ENCODE data around the gene UBTF. TPM values are rescaled to one million over a fixed set of nuclear protein-coding genes. Genes with fewer than 3 reads are reported as not detected.

Gene UBTF
- total RNA-seq, 4 donors from 2014 or later, result 65.7 to 71.9 (median 69.3) TPM

DNA sequence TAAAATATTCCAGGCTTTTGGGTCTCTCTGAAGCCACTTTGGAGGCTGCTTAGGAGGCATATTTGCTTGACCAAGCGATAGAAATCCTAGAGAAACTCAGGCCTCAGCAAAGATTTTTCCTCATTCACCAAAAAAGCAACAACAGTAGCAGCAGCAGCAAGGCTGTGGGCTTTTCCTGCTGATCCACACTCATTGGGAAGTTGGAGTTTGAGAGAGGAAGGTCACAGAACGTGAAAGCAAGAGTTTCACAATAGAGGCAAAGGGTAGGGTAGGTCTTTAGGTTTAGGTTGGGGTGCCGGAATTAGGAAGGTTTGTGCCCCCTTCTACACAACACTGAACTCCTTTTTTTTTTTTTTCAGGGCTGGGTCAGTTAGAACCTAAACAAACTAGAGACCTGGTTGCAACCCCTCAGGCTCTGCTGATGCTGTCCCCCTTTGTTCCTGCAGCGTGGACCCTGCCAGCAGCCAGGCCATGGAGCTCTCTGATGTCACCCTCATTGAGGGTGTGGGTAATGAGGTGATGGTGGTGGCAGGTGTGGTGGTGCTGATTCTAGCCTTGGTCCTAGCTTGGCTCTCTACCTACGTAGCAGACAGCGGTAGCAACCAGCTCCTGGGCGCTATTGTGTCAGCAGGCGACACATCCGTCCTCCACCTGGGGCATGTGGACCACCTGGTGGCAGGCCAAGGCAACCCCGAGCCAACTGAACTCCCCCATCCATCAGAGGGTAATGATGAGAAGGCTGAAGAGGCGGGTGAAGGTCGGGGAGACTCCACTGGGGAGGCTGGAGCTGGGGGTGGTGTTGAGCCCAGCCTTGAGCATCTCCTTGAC, 30.7 kb downstream of the UBTF start:
- Histone ChIP-seq H3K36me3 (peaks cover under 1 to 51% (median 8%) of the 10 kb centered on the region in 3 donors), H3K27ac (peak overlapping the region in 2 of 4 donors; percentile 98 to 100), H3K9me3 (no peaks in the 10 kb centered on the region), H3K4me1 (peaks cover 0 to 58% (median 16%) of the 10 kb centered on the region in 4 donors), H3K27me3 (no peaks in the 10 kb centered on the region), H3K4me3 (no peak overlapping the region)
- WGBS, 2 donors, result 84 to 85% methylated on average over 12 of the region's 12 CpGs
- no peak for DNase-seq (ENCODE audit: low spot score in 2 of 2)
- no peak for TF ChIP-seq EP300 (IDR thresholded peaks at IDR 0.05)

DNA sequence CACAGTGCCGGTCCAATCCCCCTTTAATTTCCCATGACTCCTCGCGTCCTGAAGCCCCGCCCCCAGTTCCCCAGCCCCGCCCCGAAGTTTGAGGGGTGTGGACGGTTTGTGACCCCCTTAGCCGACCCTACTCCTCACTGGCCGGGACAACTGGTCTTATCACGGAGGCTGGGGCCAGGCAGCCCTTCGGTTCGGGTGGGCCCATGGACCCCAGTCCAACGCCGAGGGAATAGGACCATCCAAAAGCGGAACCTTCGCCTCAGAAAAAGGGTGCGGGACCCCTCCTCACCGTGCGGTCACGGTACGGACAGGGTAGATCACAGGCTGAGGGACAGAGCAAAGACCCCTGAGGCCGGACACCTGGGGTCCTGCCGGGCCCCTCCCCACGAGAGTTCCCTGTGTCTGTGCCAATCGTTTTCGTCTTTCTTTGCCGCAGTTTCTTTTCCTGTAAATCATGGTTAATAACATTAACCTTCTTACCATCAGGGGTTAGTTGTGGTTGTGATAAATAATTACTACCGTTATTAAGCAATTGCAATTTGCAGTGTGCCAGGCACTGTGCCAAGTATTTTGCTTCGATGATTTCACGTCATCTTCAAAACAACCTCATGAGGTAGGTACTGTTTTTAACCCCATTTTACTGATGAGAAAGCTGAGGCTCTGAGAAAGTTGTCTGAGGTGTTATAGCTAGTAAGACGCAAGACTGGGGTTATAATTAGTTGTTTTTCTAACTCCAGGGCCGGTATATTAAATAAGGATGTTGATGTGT, 32.2 kb downstream of the UBTF start:
- H3K27ac ChIP-seq, result peak overlapping the region; percentile 97 to 100 (median 98)
- H3K4me1 ChIP-seq, result peaks cover 0 to 49% (median 16%) of the 10 kb centered on the region in 4 donors
- peak overlapping the region; percentile 75 to 95 (median 86) for H3K4me3 ChIP-seq
- peaks cover 0 to 43% (median 0%) of the 10 kb centered on the region in 3 donors for H3K36me3 ChIP-seq
- no peaks in the 10 kb centered on the region for H3K27me3 ChIP-seq
- 2% methylated on average over 28 of the region's 32 CpGs for WGBS, 2 donors
- H3K9me3 ChIP-seq, result no peaks in the 10 kb centered on the region
- no peak for DNase-seq (ENCODE audit: low spot score in 2 of 2)
- TF ChIP-seq POLR2A (IDR thresholded peaks at IDR 0.05) (no peak), EP300 (IDR thresholded peaks at IDR 0.05) (no peak)
- TF ChIP-seq, protein P1, sequence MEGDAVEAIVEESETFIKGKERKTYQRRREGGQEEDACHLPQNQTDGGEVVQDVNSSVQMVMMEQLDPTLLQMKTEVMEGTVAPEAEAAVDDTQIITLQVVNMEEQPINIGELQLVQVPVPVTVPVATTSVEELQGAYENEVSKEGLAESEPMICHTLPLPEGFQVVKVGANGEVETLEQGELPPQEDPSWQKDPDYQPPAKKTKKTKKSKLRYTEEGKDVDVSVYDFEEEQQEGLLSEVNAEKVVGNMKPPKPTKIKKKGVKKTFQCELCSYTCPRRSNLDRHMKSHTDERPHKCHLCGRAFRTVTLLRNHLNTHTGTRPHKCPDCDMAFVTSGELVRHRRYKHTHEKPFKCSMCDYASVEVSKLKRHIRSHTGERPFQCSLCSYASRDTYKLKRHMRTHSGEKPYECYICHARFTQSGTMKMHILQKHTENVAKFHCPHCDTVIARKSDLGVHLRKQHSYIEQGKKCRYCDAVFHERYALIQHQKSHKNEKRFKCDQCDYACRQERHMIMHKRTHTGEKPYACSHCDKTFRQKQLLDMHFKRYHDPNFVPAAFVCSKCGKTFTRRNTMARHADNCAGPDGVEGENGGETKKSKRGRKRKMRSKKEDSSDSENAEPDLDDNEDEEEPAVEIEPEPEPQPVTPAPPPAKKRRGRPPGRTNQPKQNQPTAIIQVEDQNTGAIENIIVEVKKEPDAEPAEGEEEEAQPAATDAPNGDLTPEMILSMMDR (IDR thresholded peaks at IDR 0.05), result no peak

DNA sequence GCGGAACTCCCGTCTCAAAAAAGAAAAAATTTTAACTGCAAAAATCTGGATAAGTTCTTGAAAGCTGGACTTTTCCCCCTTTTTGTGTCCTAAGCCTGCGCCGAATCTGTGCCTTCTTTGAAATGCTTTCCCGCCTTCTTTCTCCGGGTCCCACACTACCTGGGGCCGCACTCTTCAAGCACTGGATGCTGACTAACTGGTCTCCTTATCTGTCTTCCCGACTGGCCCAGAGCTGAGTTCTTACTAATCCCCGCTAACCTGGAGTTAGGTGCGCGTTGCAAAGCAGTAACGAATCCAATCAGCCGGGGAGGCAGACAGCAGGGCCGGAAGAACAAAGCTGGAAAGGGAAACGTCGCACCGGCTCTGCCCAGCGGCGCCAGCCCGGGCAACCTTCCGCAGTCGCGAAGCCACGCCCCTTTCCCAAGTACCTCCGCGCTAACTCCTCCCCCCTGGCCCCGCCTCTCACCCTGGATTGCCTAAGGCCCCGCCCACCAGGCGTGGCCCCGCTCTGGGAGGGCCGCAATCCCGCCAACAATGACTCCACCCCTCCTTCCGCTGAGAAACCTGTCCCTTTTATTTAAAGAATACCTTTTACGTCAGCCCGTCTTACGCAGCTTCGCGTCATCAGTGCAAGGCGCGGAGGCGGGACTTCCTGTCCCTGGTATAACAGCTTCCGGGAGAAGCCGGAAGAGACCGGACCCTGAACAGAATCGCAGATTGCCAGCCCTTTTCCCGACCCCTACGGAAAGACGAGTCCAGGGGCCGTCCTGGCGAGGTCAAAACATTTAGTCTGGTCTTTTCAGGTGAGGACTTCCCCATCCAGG, 33.0 kb downstream of the UBTF start, which contains the start of gene TMUB2:
Gene TMUB2, plus strand, starts transcription at position 666 of the 824 bp plus-strand sequence. CDS start 737 bp downstream, outside the sequence.
- Histone ChIP-seq H3K36me3 (peaks cover 0 to 43% (median 0%) of the 10 kb centered on the region in 3 donors), H3K27ac (peak within 1 kb of the TSS; percentile 97 to 100 (median 98)), H3K27me3 (no peaks in the 10 kb centered on the region), H3K4me3 (peak within 1 kb of the TSS; percentile 75 to 95 (median 86)), H3K4me1 (peaks cover 0 to 42% (median 16%) of the 10 kb centered on the region in 4 donors), H3K9me3 (no peaks in the 10 kb centered on the region)
- 0 to 1% methylated on average over 41 to 48 of the region's 50 CpGs for WGBS, 2 donors
- DNase-seq (ENCODE audit: low spot score in 2 of 2), result peak; percentile 99
- peak; percentile 81 to 98 for TF ChIP-seq EP300 (IDR thresholded peaks at IDR 0.05)
- TF ChIP-seq POLR2A (IDR thresholded peaks at IDR 0.05), result peak in 1 of 2 donors; percentile 77
- TF ChIP-seq, protein P1 (IDR thresholded peaks at IDR 0.05), result peak in 1 of 5 experiments; percentile 12

DNA sequence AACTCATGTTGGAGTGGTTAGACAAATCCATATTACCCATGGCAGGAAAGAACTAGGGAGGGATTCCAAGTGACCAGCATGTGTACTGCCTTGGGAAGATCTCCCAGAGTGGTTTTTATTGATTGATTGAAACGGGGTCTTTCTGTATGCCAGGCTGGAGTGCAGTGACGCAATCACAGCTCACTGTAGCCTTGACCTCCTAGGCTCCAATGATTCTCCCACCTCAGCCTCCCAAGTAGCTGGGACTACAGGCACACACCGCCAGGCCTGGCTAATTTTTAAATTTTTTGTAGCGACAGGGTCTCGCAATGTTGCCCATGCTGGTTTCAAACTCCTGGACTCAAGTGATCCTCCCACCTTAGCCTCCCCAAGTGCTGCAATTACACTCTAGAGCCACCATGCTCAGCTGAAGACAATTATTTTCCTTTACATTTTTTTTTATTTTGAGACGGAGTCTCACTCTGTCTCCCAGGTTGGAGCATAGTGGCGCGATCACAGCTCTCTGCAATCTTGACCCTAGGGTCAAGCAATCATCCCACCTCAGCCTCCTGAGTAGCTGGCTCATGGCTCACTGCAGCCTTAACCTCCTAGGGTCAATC, 35.2 kb downstream of the UBTF start:
- Histone ChIP-seq H3K4me3 (no peak overlapping the region), H3K27ac (no peak overlapping the region), H3K4me1 (peaks cover 0 to 41% (median 16%) of the 10 kb centered on the region in 4 donors), H3K9me3 (no peaks in the 10 kb centered on the region), H3K36me3 (peaks cover 0 to 23% (median 0%) of the 10 kb centered on the region in 3 donors), H3K27me3 (no peaks in the 10 kb centered on the region)
- 87 to 88% methylated on average over 8 of the region's 8 CpGs for WGBS, 2 donors
- TF ChIP-seq POLR2A (IDR thresholded peaks at IDR 0.05), result no peak
- TF ChIP-seq, protein P1 (IDR thresholded peaks at IDR 0.05), result no peak
- no peak for TF ChIP-seq EP300 (IDR thresholded peaks at IDR 0.05)
- no peak for DNase-seq (ENCODE audit: low spot score in 2 of 2)
